Fibroblast of the conjunctiva (primary cell): Measurements from ENCODE around the gene HEBP2.

ENCODE experiments used
- DNase-seq: peaks from one replicate; pipeline ENCODE4 v3.0.0-alpha.2; 2010; ENCODE audit warnings: low read depth

Gene HEBP2

GRCh38 chr6:138454981-138455706, 51.1 kb downstream of the HEBP2 start:
- no peak for DNase-seq

DNA sequence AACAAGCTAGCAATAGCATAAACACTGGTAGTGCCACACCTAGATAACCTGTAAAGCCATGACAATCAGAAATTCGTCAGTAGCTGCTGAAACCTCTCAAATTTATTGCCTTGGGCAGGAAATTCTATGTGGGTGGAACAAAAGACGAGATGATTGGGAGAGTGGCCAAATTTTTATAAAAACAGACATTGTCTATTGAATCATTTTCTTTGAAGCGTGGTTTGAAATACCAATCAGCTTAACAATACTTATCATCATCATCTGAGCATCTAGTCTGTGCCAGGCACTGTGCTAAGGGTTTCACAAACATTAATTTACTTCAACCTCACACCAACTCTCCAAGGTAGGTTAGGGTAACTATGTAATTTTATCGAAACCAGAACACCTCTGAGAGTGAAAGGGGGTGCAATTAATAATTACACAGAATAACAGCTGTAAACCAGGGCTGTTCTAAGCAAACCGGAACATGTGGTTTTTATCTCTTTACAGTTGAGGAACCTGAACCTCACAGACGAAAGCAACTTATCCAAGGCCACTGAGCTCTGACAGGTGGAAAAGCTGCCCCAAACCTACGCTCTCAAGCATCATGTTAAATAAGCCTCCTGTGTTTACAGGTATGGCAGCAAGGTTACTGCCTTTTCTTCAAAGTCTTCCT, 51.9 kb downstream of the HEBP2 start:
- DNase-seq = no peak

- no peak for DNase-seq
These were observed 52.4 kb downstream of the HEBP2 start for GRCh38 chr6:138456401-138456790.

GRCh38 chr6:138461647-138462046, 57.6 kb downstream of the HEBP2 start:
- no peak for DNase-seq

DNA sequence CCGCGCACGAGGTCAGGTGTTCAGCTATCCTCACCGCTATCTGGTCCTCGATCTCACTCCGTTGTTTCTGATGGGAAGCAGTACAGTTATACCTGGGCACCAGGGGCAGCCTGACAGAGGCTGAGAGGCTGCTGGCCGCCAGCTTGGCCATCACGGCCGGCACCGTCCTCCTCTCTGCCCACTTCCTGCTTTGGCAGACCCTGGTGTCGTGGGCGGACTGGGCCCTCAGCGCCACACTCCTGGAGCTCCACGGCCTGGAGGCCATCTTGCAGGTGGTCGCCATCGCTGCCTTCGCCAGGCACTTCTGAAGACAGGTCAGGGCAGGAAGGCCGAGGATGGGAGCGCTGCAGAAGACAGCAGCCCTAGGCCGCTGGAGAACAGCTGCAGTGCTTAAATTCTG, 60.1 kb downstream of the HEBP2 start:
- DNase-seq = no peak

DNA sequence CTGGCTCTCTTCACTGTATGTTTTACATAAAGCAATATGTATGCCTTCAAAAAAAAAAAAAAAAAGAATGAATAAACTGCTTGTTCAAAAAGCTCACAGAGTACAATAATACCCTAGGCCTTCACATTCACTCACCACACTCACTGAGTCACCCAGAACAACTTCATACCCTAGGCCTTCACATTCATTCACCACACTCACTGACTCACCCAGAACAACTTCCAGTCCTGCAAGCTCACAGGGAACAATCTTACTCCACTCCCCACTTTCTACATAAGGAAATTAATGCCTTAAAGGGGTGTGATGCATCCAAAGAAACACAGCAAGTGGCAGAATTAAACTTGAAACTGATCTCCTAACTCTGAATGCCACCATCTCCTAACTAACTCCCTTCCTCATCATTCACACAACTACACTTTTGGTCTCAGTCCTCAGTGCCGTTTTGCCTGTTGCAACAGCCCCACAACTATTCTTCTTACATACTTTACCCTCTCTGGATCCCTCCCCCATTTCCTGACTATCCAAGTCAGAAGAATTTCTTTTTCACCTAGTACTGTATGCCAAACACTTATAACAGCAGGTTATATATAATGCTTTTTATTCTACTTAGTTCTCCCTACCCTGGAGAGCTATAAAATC, 61.1 kb downstream of the HEBP2 start:
- peak; percentile 74 for DNase-seq

DNA sequence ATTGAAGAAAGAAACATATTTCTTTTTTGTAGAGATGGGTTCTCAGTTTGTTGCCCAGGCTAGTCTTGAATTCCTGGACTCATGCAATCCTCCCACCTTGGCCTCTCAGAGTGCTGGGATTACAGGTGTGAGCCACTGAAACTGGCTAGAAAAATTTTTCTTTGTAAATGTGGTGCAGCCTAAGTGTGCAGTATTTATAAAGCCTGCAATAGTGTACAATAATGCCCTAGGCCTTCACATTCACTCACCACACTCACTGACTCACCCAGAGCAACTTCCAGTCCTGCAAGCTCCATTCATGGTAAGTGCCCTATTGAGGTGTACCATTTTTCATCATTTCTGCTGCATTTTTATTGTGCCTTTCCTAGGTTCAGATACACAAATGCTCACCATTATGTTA, 63.9 kb downstream of the HEBP2 start:
- DNase-seq = no peak

GRCh38 chr6:138468320-138469015, 64.4 kb downstream of the HEBP2 start:
- no peak for DNase-seq
